ENCODE results near the gene ANKRD53.

DNA sequence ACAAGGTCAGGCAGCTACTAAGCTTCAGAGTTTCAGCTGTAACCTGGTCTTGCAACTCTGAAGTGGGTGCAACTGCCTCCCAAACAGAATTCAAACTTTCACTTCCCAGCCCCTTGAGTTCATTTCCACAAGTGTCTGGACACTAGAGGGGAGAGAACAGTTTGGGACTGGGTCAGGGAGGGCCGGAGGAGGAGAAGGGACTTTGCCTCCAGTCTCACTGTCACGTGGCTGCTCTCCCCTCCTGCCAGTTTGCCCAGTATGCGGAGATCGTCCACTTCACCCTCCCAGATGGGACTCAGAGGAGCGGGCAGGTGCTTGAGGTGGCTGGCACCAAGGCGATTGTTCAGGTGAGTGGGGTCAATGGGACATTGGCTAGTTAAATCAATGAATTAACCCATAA is 20.6 kb upstream of the ANKRD53 start:
- no peak for TF ChIP-seq POLR2AphosphoS5 (IDR thresholded peaks at IDR 0.05; ENCODE audit: low read depth, low read length)
- TF ChIP-seq, protein P1, sequence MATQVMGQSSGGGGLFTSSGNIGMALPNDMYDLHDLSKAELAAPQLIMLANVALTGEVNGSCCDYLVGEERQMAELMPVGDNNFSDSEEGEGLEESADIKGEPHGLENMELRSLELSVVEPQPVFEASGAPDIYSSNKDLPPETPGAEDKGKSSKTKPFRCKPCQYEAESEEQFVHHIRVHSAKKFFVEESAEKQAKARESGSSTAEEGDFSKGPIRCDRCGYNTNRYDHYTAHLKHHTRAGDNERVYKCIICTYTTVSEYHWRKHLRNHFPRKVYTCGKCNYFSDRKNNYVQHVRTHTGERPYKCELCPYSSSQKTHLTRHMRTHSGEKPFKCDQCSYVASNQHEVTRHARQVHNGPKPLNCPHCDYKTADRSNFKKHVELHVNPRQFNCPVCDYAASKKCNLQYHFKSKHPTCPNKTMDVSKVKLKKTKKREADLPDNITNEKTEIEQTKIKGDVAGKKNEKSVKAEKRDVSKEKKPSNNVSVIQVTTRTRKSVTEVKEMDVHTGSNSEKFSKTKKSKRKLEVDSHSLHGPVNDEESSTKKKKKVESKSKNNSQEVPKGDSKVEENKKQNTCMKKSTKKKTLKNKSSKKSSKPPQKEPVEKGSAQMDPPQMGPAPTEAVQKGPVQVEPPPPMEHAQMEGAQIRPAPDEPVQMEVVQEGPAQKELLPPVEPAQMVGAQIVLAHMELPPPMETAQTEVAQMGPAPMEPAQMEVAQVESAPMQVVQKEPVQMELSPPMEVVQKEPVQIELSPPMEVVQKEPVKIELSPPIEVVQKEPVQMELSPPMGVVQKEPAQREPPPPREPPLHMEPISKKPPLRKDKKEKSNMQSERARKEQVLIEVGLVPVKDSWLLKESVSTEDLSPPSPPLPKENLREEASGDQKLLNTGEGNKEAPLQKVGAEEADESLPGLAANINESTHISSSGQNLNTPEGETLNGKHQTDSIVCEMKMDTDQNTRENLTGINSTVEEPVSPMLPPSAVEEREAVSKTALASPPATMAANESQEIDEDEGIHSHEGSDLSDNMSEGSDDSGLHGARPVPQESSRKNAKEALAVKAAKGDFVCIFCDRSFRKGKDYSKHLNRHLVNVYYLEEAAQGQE (IDR thresholded peaks at IDR 0.05; ENCODE audit: insufficient read depth in 1 of 2, low read depth in 2 of 2, low read length in 2 of 2): no peak
- TF ChIP-seq SIN3A (IDR thresholded peaks at IDR 0.05; ENCODE audit: borderline replicate concordance, insufficient read depth, low read length): no peak
- no peak for TF ChIP-seq TAF1 (IDR thresholded peaks at IDR 0.05; ENCODE audit: borderline replicate concordance, insufficient read depth, low read length)

Data from PFSK-1 (cell line).